Measurements from ENCODE around the gene HOXA1. TPM values are rescaled to one million over a fixed set of nuclear protein-coding genes. Genes with fewer than 3 reads are reported as not detected.

Gene HOXA1
- total and polyA plus RNA-seq, 2 of the 8 experiments (the other 6 are each of a cell fraction or from before 2014, with no cell fraction given): not detected

GRCh38 chr7:27121684-27122076 is 25.9 kb upstream of the HOXA1 start:
- H3K79me2 ChIP-seq (ENCODE audit: control insufficient read depth in 1 of 2, insufficient read depth in 2 of 2, low read length in 2 of 2): no peaks in the 10 kb centered on the region
- FAIRE-seq: no peak
- H4K5ac ChIP-seq (ENCODE audit: insufficient read length, low read depth, low read length): no peak overlapping the region
- no peak overlapping the region for H3K4ac ChIP-seq (replicated peaks; ENCODE audit: insufficient read length, low read depth, low read length)
- no peak overlapping the region for H3K9ac ChIP-seq (replicated peaks in 1 of 4; ENCODE audit: extremely low read depth in 1 of 4, low read depth in 3 of 4, low read length in 3 of 4)
- no peak for DNase-seq (ENCODE audit: low read depth in 1 of 2, low spot score in 2 of 2)
- no peak overlapping the region for H2BK12ac ChIP-seq (ENCODE audit: low read depth, low read length)
- H3K27ac ChIP-seq (ENCODE audit: low read depth, low read length): no peak overlapping the region
- H3K9me3 ChIP-seq (ENCODE audit: insufficient read depth in 2 of 2, low read depth in 1 of 2, low read length in 1 of 2): no peaks in the 10 kb centered on the region
- CTCF ChIA-PET (ENCODE audit: partially characterized antibody): interaction anchor here (1.1 kb wide), 1 partner anchor 39 kb away, joined by 3 read pairs; no protein-coding TSS in a partner anchor
- no peak overlapping the region for H2AK5ac ChIP-seq (ENCODE audit: low read depth, low read length)
- no peak overlapping the region for H3K4me2 ChIP-seq (ENCODE audit: insufficient read depth in 1 of 2, low read depth in 2 of 2, low read length in 2 of 2)
- H3K4me3 ChIP-seq (ENCODE audit: extremely low read depth in 1 of 4, insufficient read depth in 2 of 4, low read depth in 3 of 4, low read length in 4 of 4): no peak overlapping the region
- H2BK20ac ChIP-seq (ENCODE audit: low read length): no peak overlapping the region
- peaks cover 0 to 2% (median 0%) of the 10 kb centered on the region in 4 experiments; a peak in 1 of 7 replicates for H3K4me1 ChIP-seq (replicated peaks in 1 of 4; ENCODE audit: control insufficient read depth in 3 of 4, insufficient read depth in 4 of 4, low read length in 3 of 4)
- no peak overlapping the region for H3K18ac ChIP-seq (ENCODE audit: extremely low read depth, low read length)
- H3K23ac ChIP-seq (ENCODE audit: insufficient read length): no peak overlapping the region
- H4K8ac ChIP-seq (ENCODE audit: extremely low read depth, insufficient read depth, low read length): no peak overlapping the region
- no peak overlapping the region for H2BK120ac ChIP-seq (replicated peaks; ENCODE audit: low read depth, low read length)
- 34% methylated on average over 7 of the region's 7 CpGs; no CpG with 5 or more reads in 1 of the 2 experiments for WGBS, 2 experiments (ENCODE audit: extremely low coverage in 1 of 2, insufficient coverage in 1 of 2, insufficient read length in 1 of 2, insufficient replicate concordance in 2 of 2, low coverage in 1 of 2, low lambda C conversion rate in 2 of 2, missing lambda C conversion rate in 1 of 2)
- no peak overlapping the region for H2BK15ac ChIP-seq (ENCODE audit: low read length)
- no peak overlapping the region for H2AFZ ChIP-seq (ENCODE audit: low read length)
- H3K14ac ChIP-seq (ENCODE audit: insufficient read length): no peak overlapping the region
- peaks cover 29 to 32% of the 10 kb centered on the region in 2 experiments for H4K20me1 ChIP-seq (replicated peaks in 1 of 2; ENCODE audit: control insufficient read depth in 1 of 2, insufficient read depth in 2 of 2, low read length in 2 of 2)
- H4K91ac ChIP-seq (replicated peaks; ENCODE audit: insufficient read length, low read length): no peak overlapping the region
- POLR2A ChIA-PET (ENCODE audit: partially characterized antibody): no interaction called here
- H2BK5ac ChIP-seq (ENCODE audit: low read depth, low read length): no peak overlapping the region
- H3K27me3 ChIP-seq (replicated peaks in 1 of 4; ENCODE audit: control insufficient read depth in 3 of 4, extremely low read depth in 1 of 4, insufficient read depth in 3 of 4, low read length in 3 of 4): peaks cover 100% of the 10 kb centered on the region in 4 experiments
- H3K36me3 ChIP-seq (ENCODE audit: control insufficient read depth in 2 of 4, insufficient read depth in 4 of 4, low read length in 3 of 4): no peaks in the 10 kb centered on the region
- no peaks in the 10 kb centered on the region for H3K79me1 ChIP-seq (ENCODE audit: low read depth, low read length)
- H3K56ac ChIP-seq (replicated peaks; ENCODE audit: insufficient read length, low read depth, low read length): no peak overlapping the region
- H3K23me2 ChIP-seq (ENCODE audit: low read depth, low read length): no peaks in the 10 kb centered on the region; the same call in 1 of the 2 replicates
